HL-60 (cell line): ENCODE measurements around the gene CLDN3.

Source experiments
- GABPA ChIP-seq: IDR thresholded peaks from 2 replicates; pipeline ENCODE4 v1.6.1; 2012; ENCODE audit warnings: low read depth
- POLR2AphosphoS5 ChIP-seq: IDR thresholded peaks from 2 replicates; pipeline ENCODE4 v1.6.1; 2012; ENCODE audit warnings: low read depth
- REST ChIP-seq: IDR thresholded peaks from 2 replicates; pipeline ENCODE4 v1.6.1; 2012; ENCODE audit warnings: low read depth; ENCODE audit not compliant: insufficient replicate concordance
- SPI1 ChIP-seq: IDR thresholded peaks from 2 replicates; pipeline ENCODE4 v1.6.1; 2012; ENCODE audit warnings: low read depth, mild to moderate bottlenecking, borderline replicate concordance
- TF ChIP-seq, protein P1 (sequence below): IDR thresholded peaks from one replicate; pipeline ENCODE4 v1.5.1; 2011; ENCODE audit warnings: low read length, control low read depth, inconsistent platforms; ENCODE audit not compliant: insufficient read depth

DNA sequence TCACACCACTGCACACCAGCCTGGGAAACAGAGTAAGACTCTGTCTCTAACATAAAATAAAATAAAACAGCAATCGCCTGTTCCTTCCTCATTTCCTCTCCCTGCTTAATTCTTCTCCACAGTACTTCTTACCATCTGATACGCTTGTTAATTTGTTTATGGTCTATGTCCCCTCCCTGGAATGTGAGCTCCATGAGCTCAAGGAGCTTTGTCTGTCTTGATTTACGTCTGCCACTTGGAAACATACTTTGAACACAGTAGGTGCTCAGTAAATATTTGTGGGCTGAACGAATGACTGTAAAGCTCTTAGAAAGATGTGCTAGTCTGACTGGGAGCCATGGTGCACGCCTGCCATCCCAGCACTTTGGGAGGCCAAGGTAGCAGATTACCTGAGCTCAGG lies 41.5 kb downstream of the CLDN3 start:
- TF ChIP-seq POLR2AphosphoS5 (no peak), REST (no peak), SPI1 (no peak), GABPA (no peak)
- TF ChIP-seq, protein P1, sequence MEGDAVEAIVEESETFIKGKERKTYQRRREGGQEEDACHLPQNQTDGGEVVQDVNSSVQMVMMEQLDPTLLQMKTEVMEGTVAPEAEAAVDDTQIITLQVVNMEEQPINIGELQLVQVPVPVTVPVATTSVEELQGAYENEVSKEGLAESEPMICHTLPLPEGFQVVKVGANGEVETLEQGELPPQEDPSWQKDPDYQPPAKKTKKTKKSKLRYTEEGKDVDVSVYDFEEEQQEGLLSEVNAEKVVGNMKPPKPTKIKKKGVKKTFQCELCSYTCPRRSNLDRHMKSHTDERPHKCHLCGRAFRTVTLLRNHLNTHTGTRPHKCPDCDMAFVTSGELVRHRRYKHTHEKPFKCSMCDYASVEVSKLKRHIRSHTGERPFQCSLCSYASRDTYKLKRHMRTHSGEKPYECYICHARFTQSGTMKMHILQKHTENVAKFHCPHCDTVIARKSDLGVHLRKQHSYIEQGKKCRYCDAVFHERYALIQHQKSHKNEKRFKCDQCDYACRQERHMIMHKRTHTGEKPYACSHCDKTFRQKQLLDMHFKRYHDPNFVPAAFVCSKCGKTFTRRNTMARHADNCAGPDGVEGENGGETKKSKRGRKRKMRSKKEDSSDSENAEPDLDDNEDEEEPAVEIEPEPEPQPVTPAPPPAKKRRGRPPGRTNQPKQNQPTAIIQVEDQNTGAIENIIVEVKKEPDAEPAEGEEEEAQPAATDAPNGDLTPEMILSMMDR = no peak
